ENCODE results near the gene CHRDL2.
A peak's percentile ranks its signal among the peaks of the same experiment; 100 is the strongest.
"Not testable (repeated sequence)": the region's sequence is repeated elsewhere in the genome, so short reads cannot be mapped to it uniquely, and the experiment has no call there.

CHRDL2 gene

GRCh38 chr11:74731301-74732094, at the start of gene CHRDL2:
Gene CHRDL2 (minus strand): TSS chr11:74731426. CDS start chr11:74730888, 538 bp downstream.
- no peak for DNase-seq (ENCODE audit: low read depth)

GRCh38 chr11:74780248-74781005, 49.2 kb upstream of the CHRDL2 start:
- DNase-seq (ENCODE audit: low read depth): no peak

- DNase-seq (ENCODE audit: low read depth): no peak
Observed at GRCh38 chr11:74778581-74778980, 47.4 kb upstream of the CHRDL2 start.

- DNase-seq (ENCODE audit: low read depth): no peak
Observed at GRCh38 chr11:74777877-74778276, 46.7 kb upstream of the CHRDL2 start.

GRCh38 chr11:74777038-74777437, 45.8 kb upstream of the CHRDL2 start:
- DNase-seq (ENCODE audit: low read depth): no peak

- no peak for DNase-seq (ENCODE audit: low read depth)
Observed at GRCh38 chr11:74776546-74776945, 45.3 kb upstream of the CHRDL2 start.

GRCh38 chr11:74775762-74776161, 44.5 kb upstream of the CHRDL2 start:
- DNase-seq (ENCODE audit: low read depth): no peak

GRCh38 chr11:74773476-74773875, 42.2 kb upstream of the CHRDL2 start:
- DNase-seq (ENCODE audit: low read depth): no peak

GRCh38 chr11:74771139-74771538, 39.9 kb upstream of the CHRDL2 start:
- DNase-seq (ENCODE audit: low read depth): no peak

GRCh38 chr11:74770456-74770855, 39.2 kb upstream of the CHRDL2 start:
- DNase-seq (ENCODE audit: low read depth): no peak

GRCh38 chr11:74769055-74769707, 38.0 kb upstream of the CHRDL2 start:
- DNase-seq (ENCODE audit: low read depth): no peak

GRCh38 chr11:74768172-74768651, 37.0 kb upstream of the CHRDL2 start:
- not testable (repeated sequence) for DNase-seq (ENCODE audit: low read depth)

GRCh38 chr11:74766905-74767304, 35.7 kb upstream of the CHRDL2 start:
- no peak for DNase-seq (ENCODE audit: low read depth)

- DNase-seq (ENCODE audit: low read depth): no peak
Observed at GRCh38 chr11:74756571-74756970, 25.3 kb upstream of the CHRDL2 start.

GRCh38 chr11:74755395-74755995, 24.3 kb upstream of the CHRDL2 start:
- no peak for DNase-seq (ENCODE audit: low read depth)

GRCh38 chr11:74754507-74755252, 23.5 kb upstream of the CHRDL2 start:
- DNase-seq (ENCODE audit: low read depth): no peak

GRCh38 chr11:74751303-74751702, 20.1 kb upstream of the CHRDL2 start:
- DNase-seq (ENCODE audit: low read depth): no peak

- DNase-seq (ENCODE audit: low read depth): not testable (repeated sequence)
Observed at GRCh38 chr11:74750598-74750997, 19.4 kb upstream of the CHRDL2 start.

- no peak for DNase-seq (ENCODE audit: low read depth)
Observed at GRCh38 chr11:74749965-74750296, 18.7 kb upstream of the CHRDL2 start.

- peak; percentile 29 for DNase-seq (ENCODE audit: low read depth)
Observed at GRCh38 chr11:74749127-74749964, 18.1 kb upstream of the CHRDL2 start.

Data from activated T-helper 1 cell treated with Interleukin-2 at 50 U/mL for 16 hours (primary cell).